HG03342 (cell line): ENCODE measurements around the gene MED14.

Experiments
- ATAC-seq: cut with Tn5 transposase; IDR thresholded peaks from one replicate; pipeline ENCODE4 v1.9.1; 2021; ENCODE audit warnings: mild to moderate bottlenecking, moderate library complexity; ENCODE audit not compliant: unreplicated experiment

The MED14 gene

DNA sequence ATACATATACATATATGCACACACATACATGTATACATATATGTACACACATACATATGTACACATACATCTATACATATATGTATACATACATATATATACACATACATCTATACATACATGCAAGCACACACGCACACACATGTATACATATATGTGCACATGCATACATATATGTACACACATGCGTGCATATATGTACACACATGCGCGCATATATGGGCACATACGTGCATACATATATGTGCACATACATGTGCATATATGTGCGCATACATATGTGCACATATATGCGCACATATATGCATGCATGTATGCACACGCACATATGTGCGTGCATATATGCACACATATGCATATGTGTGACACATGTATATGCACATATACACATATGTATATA is 119.4 kb downstream of the MED14 start:
- no peak for ATAC-seq

- no peak for ATAC-seq
These were observed 122.8 kb downstream of the MED14 start for GRCh38 chrX:40612511-40612910.

DNA sequence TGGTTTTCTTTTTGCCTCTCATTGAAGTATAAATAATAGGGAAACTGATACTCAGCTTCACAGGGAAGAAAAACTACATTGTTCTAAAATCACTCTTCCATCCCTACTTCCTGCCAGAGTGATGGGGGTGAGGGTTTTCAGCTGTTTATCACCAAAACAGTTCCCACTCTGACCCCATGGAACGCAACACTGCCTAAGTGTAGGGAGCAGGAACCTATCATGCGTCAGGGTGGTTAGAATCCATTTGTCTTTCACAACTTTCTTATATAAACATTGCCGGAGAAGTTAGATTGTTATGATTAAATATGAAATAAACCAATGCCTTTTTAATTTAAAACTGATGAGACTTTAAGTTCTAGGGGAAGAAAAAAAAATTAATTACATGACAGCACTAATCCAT is 128.0 kb downstream of the MED14 start:
- ATAC-seq: no peak

GRCh38 chrX:40603446-40603845 is 131.9 kb downstream of the MED14 start:
- ATAC-seq: no peak
